Liver (tissue), 9 donors: ENCODE results near the gene COX10. TPM values are rescaled to one million over a fixed set of nuclear protein-coding genes. Genes with fewer than 3 reads are reported as not detected.

Experiments
- DNase-seq: peaks from one replicate; pipeline ENCODE4 v3.0.0-alpha.2; 2017; ENCODE audit warnings: low spot score
- H3K27ac ChIP-seq, 2 donors: one replicate each; pipeline ENCODE4 v1.7.0; 2013; ENCODE audit warnings: inconsistent platforms in 2 of 2, low read length in 2 of 2, control low read depth in 1 of 2, low read depth in 1 of 2, mild to moderate bottlenecking in 1 of 2
- H3K27me3 ChIP-seq, 4 donors: one replicate each; pipeline versions ENCODE4 v1.6.1 to v1.7.0; 2013; ENCODE audit warnings: low read length in 3 of 4, inconsistent platforms in 1 of 4, mild to moderate bottlenecking in 1 of 4, moderate library complexity in 1 of 4; ENCODE audit not compliant: control insufficient read depth in 4 of 4, insufficient read depth in 4 of 4
- H3K36me3 ChIP-seq, 4 donors: one replicate each; pipeline versions ENCODE4 v1.6.1 to v1.7.0; 2013; ENCODE audit warnings: low read length in 3 of 4, mild to moderate bottlenecking in 3 of 4, low read depth in 1 of 4, moderate library complexity in 1 of 4; ENCODE audit not compliant: control insufficient read depth in 4 of 4, insufficient read depth in 3 of 4
- H3K4me1 ChIP-seq, 4 donors: one replicate each; pipeline versions ENCODE4 v1.6.1 to v1.7.0; 2013; ENCODE audit warnings: low read length in 3 of 4, mild to moderate bottlenecking in 3 of 4, moderate library complexity in 1 of 4; ENCODE audit not compliant: control insufficient read depth in 4 of 4, insufficient read depth in 4 of 4
- H3K4me3 ChIP-seq, 3 donors: one replicate each; pipeline versions ENCODE4 v1.6.1 to v1.7.0; 2013; ENCODE audit warnings: low read length in 3 of 3, control low read depth in 1 of 3, low read depth in 1 of 3, mild to moderate bottlenecking in 1 of 3
- H3K9ac ChIP-seq, 2 donors: one replicate each; pipeline ENCODE4 v1.7.0; 2013; ENCODE audit warnings: low read length in 2 of 2, mild to moderate bottlenecking in 2 of 2, moderate library complexity in 2 of 2, control low read depth in 1 of 2, low read depth in 1 of 2
- H3K9me3 ChIP-seq, 4 donors: one replicate each; pipeline versions ENCODE4 v1.6.1 to v1.7.0; 2013; ENCODE audit warnings: low read length in 3 of 4; ENCODE audit not compliant: control insufficient read depth in 4 of 4
- ATF3 ChIP-seq: IDR thresholded peaks from 2 replicates; pipeline ENCODE4 v1.6.1; 2016; ENCODE audit warnings: antibody characterized with exemption
- CTCF ChIP-seq: fragments of 150-350 bp; IDR thresholded peaks from 2 replicates; pipeline ENCODE4 v1.5.1; 2017; ENCODE audit warnings: improper control_type of control experiment, low read depth, low read length; ENCODE audit not compliant: missing input control
- EGR1 ChIP-seq, 2 donors: IDR thresholded peaks; 2 replicates each; pipeline ENCODE4 v1.6.1; 2016 to 2018; ENCODE audit warnings: antibody characterized with exemption in 2 of 2, low read depth in 2 of 2
- FOXA1 ChIP-seq: IDR thresholded peaks from 2 replicates; pipeline ENCODE4 v1.6.1; 2016; ENCODE audit warnings: antibody characterized with exemption
- FOXA2 ChIP-seq: IDR thresholded peaks from 2 replicates; pipeline ENCODE4 v1.6.1; 2016; ENCODE audit warnings: antibody characterized with exemption
- GABPA ChIP-seq, 2 donors: IDR thresholded peaks in 1 of 2; conservative IDR thresholded peaks in 1 of 2; 2 replicates each; pipeline ENCODE4 v1.6.1; 2016; ENCODE audit warnings: antibody characterized with exemption in 2 of 2, mild to moderate bottlenecking in 1 of 2, moderate library complexity in 1 of 2
- HNF4A ChIP-seq, 2 donors: conservative IDR thresholded peaks; 2 replicates each; pipeline ENCODE4 v1.6.1; 2016; ENCODE audit warnings: antibody characterized with exemption in 2 of 2, mild to moderate bottlenecking in 2 of 2
- HNF4G ChIP-seq: IDR thresholded peaks from 2 replicates; pipeline ENCODE4 v1.6.1; 2016; ENCODE audit warnings: antibody characterized with exemption
- JUND ChIP-seq, 2 donors: IDR thresholded peaks; 2 replicates each; pipeline ENCODE4 v1.6.1; 2016; ENCODE audit warnings: antibody characterized with exemption in 2 of 2
- MAX ChIP-seq: IDR thresholded peaks from 2 replicates; pipeline ENCODE4 v1.6.1; 2016; ENCODE audit warnings: antibody characterized with exemption
- NR2F2 ChIP-seq: IDR thresholded peaks from 2 replicates; pipeline ENCODE4 v1.6.1; 2016; ENCODE audit warnings: antibody characterized with exemption
- RAD21 ChIP-seq, 2 donors: IDR thresholded peaks; 2 replicates each; pipeline ENCODE4 v1.6.1; 2016; ENCODE audit warnings: antibody characterized with exemption in 2 of 2, mild to moderate bottlenecking in 2 of 2
- REST ChIP-seq: IDR thresholded peaks from 2 replicates; pipeline ENCODE4 v1.6.1; 2016; ENCODE audit warnings: antibody characterized with exemption, mild to moderate bottlenecking
- RXRA ChIP-seq, 2 donors: IDR thresholded peaks; 2 replicates each; pipeline ENCODE4 v1.6.1; 2017 to 2018; ENCODE audit warnings: antibody characterized with exemption in 2 of 2, mild to moderate bottlenecking in 1 of 2
- SP1 ChIP-seq: IDR thresholded peaks from 2 replicates; pipeline ENCODE4 v1.6.1; 2018; ENCODE audit warnings: antibody characterized with exemption, mild to moderate bottlenecking
- TAF1 ChIP-seq: conservative IDR thresholded peaks from 2 replicates; pipeline ENCODE4 v1.6.1; 2016; ENCODE audit warnings: antibody characterized with exemption, mild to moderate bottlenecking
- YY1 ChIP-seq: IDR thresholded peaks from 2 replicates; pipeline ENCODE4 v1.6.1; 2016; ENCODE audit warnings: antibody characterized with exemption, mild to moderate bottlenecking
- ZBTB33 ChIP-seq: IDR thresholded peaks from 2 replicates; pipeline ENCODE4 v1.6.1; 2016; ENCODE audit warnings: antibody characterized with exemption
- WGBS: extraction: QIAGEN DNeasy Blood & Tissue Kit; methylation state at CpG from one replicate; pipeline ENCODE4 v1.1.7; 2013; 5-methylcytosine and 5-hydroxymethylcytosine counted together
- polyA plus RNA-seq, 2 donors: library from polyadenylated mRNA; stranded (reverse) in 1 of 2; unstranded in 1 of 2; fragments of 200-250 nt in 1 of 2; fragments of >200 nt in 1 of 2; fragmentation: Nextera tagmentation in 1 of 2; extraction: Ambion mirVana in 1 of 2; gene quantifications; one replicate each; pipeline versions ENCODE4 v1.2.1 to v1.2.3, GENCODE V29; 2013 to 2015
- total RNA-seq, 2 donors: library from RNA; depleted of rRNA; stranded (reverse); fragments of >200 nt; gene quantifications; one replicate each; pipeline ENCODE4 v1.2.3, GENCODE V29; 2014
- donor health status: healthy.
- donor health status: healthy.
- donor health status: healthy.
- donor health status: healthy.
- donor health status: healthy.

Gene COX10
- total and polyA plus RNA-seq, 4 donors, result 7.0 to 15.1 (median 8.7) TPM

- TF ChIP-seq RAD21 (IDR thresholded peaks at IDR 0.05) (no peak), REST (no peak), HNF4G (no peak), SP1 (no peak), FOXA2 (no peak), JUND (IDR thresholded peaks at IDR 0.05) (no peak), HNF4A (conservative IDR thresholded peaks at IDR 0.05) (no peak), NR2F2 (no peak), GABPA (IDR thresholded peaks at IDR 0.05 in 1 of 2, conservative IDR thresholded peaks at IDR 0.05 in 1 of 2) (no peak), RXRA (IDR thresholded peaks at IDR 0.05) (no peak), EGR1 (IDR thresholded peaks at IDR 0.05; ENCODE audit: low read depth in 2 of 2) (no peak), MAX (no peak), YY1 (no peak), ATF3 (no peak), ZBTB33 (no peak), CTCF (no peak), FOXA1 (no peak)
- no peak for DNase-seq
- peaks cover 0 to 13% (median 8%) of the 10 kb centered on the region in 4 donors for H3K36me3 ChIP-seq
- no peak overlapping the region for H3K9ac ChIP-seq
- H3K4me3 ChIP-seq, result no peak overlapping the region
- H3K27ac ChIP-seq, result no peak overlapping the region
- H3K4me1 ChIP-seq, result no peaks in the 10 kb centered on the region
- no peaks in the 10 kb centered on the region for H3K9me3 ChIP-seq
- no peaks in the 10 kb centered on the region for H3K27me3 ChIP-seq
- WGBS, result 98% methylated on average over 3 of the region's 3 CpGs
Observed at GRCh38 chr17:14032234-14032633, 37.1 kb upstream of the COX10 start.

- Histone ChIP-seq H3K4me3 (no peak overlapping the region), H3K27me3 (no peaks in the 10 kb centered on the region), H3K9me3 (no peaks in the 10 kb centered on the region), H3K27ac (no peak overlapping the region), H3K9ac (no peak overlapping the region), H3K36me3 (peaks cover 0 to 13% (median 8%) of the 10 kb centered on the region in 4 donors), H3K4me1 (no peaks in the 10 kb centered on the region)
- WGBS, result 88% methylated on average over 4 of the region's 4 CpGs
- DNase-seq, result no peak
- TF ChIP-seq EGR1 (IDR thresholded peaks at IDR 0.05; ENCODE audit: low read depth in 2 of 2), result no peak
- no peak for TF ChIP-seq TAF1
- no peak for TF ChIP-seq REST
- TF ChIP-seq HNF4A (conservative IDR thresholded peaks at IDR 0.05), result no peak
- no peak for TF ChIP-seq FOXA2
- TF ChIP-seq SP1, result no peak
- no peak for TF ChIP-seq GABPA (IDR thresholded peaks at IDR 0.05 in 1 of 2, conservative IDR thresholded peaks at IDR 0.05 in 1 of 2)
- no peak for TF ChIP-seq RAD21 (IDR thresholded peaks at IDR 0.05)
- no peak for TF ChIP-seq NR2F2
- TF ChIP-seq ZBTB33, result no peak
Observed at GRCh38 chr17:14033166-14033565, 36.1 kb upstream of the COX10 start.
